ENCODE data around the gene TRHDE. TPM values are rescaled to one million over a fixed set of nuclear protein-coding genes. Genes with fewer than 3 reads are reported as not detected.

The TRHDE gene, protein sequence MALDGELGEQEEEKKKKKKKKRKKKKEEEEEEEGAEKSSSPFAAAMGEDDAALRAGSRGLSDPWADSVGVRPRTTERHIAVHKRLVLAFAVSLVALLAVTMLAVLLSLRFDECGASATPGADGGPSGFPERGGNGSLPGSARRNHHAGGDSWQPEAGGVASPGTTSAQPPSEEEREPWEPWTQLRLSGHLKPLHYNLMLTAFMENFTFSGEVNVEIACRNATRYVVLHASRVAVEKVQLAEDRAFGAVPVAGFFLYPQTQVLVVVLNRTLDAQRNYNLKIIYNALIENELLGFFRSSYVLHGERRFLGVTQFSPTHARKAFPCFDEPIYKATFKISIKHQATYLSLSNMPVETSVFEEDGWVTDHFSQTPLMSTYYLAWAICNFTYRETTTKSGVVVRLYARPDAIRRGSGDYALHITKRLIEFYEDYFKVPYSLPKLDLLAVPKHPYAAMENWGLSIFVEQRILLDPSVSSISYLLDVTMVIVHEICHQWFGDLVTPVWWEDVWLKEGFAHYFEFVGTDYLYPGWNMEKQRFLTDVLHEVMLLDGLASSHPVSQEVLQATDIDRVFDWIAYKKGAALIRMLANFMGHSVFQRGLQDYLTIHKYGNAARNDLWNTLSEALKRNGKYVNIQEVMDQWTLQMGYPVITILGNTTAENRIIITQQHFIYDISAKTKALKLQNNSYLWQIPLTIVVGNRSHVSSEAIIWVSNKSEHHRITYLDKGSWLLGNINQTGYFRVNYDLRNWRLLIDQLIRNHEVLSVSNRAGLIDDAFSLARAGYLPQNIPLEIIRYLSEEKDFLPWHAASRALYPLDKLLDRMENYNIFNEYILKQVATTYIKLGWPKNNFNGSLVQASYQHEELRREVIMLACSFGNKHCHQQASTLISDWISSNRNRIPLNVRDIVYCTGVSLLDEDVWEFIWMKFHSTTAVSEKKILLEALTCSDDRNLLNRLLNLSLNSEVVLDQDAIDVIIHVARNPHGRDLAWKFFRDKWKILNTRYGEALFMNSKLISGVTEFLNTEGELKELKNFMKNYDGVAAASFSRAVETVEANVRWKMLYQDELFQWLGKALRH
- under 0.01 TPM for total RNA-seq

DNA sequence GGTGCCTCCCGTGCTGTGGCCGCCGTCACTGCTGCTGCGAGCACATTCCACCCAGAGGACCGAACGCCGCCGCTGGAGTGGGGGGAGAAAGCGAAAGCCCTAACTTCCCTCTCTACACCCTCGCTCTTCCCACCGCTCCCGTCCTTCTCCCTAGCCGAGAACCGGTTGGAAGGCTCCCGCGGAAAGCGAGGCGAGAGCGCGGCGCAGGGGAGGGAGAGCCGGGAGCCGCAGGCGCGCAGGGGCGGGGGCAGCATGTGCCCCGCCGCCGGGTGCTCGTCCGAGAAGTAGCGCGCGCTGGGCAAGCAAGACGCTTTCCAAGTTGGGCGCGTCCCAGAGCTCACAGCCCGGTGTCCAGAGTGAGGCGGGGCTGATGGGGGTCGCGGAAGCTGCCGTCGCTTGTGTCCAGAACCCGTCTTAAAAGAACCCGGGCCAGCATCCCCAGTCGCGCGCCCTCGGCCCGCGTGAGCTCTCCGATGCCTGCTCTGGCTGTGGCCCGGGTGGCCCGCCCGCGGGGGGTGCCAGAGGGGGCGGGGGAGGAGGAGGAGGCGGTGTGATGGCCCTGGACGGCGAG, at the start of gene TRHDE:
Gene TRHDE, plus strand, starts transcription at position 280 of the 571 bp plus-strand sequence. Its CDS starts 274 bp downstream, at position 554.
- peak in 2 of 3 donors; percentile 9 to 26 for DNase-seq (ENCODE audit: low read depth in 2 of 3, low spot score in 2 of 3)

DNA sequence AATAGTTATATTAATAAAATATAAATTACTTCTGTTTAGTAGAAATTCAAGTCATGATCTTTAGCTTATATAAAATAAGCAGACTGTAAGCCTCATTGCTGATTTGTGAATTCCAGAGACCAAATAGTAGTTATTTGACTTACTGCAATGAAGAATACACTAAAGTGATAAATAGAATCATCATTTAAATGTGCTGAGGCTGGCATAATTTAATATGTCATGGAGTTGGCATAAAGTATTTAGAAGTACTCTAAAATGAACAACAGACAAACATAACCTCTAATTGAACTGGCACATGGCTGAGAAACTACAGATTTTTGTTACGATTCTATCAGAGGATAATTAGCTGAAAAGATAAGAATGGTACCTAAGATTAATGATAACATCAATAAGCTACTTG, 45.7 kb upstream of the TRHDE start:
- DNase-seq (ENCODE audit: low read depth in 2 of 3, low spot score in 2 of 3): no peak

DNA sequence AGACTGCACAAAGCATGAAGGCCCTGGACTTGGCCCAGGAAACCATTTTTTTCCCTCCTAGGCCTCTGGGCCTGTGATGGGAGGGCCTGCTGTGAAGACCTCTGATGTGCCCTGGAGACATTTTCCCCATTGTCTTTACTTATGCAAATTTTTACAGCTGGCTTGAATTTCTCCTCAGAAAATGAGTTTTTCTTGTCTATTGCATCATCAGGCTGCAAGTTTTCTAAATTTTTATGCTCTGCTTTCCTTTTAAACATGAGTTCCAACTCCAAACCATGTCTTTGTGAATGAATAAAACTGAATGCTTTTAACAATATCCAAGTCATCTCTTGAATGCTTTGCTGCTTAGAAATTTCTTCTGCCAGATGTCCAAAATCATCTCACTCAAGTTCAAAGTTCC, 43.7 kb upstream of the TRHDE start:
- no peak for DNase-seq (ENCODE audit: low read depth in 2 of 3, low spot score in 2 of 3)

DNA sequence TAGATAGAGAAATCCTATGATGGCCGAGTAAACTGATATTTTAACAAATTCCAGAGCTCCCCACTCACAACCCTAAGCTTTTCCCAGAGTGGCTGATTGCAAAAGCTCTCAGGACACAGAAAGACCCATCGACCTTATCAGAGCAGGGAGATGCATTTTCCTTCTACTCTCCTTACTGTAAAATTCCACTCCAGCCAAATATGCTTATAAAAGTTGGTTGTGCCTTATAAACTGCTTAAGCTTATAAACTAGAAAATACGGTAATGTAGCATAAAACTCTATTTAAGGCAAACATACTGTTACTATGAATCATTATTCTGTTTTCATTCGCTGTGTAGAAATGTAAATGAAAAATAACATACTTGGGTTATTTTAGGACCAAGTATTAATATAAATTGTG, 41.6 kb upstream of the TRHDE start:
- DNase-seq (ENCODE audit: low read depth in 2 of 3, low spot score in 2 of 3): no peak

DNA sequence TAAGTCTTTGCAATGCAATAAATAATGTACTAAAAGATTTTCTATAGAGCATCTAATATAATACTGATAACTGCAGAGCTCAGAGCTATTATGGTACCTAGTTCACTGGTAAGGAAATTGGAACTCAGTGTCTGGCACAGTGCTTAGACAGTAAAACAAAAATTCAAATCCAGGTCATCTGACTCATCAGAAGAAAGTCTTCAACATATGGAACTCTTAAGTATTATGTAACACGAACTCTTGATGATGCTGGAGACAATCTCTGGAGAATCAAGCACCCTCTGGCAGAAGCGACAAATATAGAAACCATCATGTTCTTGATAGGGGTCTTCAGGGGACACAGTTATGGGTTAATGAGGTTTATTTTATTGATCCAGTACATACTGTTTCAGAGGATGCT, 37.3 kb upstream of the TRHDE start:
- DNase-seq (ENCODE audit: low read depth in 2 of 3, low spot score in 2 of 3): no peak

DNA sequence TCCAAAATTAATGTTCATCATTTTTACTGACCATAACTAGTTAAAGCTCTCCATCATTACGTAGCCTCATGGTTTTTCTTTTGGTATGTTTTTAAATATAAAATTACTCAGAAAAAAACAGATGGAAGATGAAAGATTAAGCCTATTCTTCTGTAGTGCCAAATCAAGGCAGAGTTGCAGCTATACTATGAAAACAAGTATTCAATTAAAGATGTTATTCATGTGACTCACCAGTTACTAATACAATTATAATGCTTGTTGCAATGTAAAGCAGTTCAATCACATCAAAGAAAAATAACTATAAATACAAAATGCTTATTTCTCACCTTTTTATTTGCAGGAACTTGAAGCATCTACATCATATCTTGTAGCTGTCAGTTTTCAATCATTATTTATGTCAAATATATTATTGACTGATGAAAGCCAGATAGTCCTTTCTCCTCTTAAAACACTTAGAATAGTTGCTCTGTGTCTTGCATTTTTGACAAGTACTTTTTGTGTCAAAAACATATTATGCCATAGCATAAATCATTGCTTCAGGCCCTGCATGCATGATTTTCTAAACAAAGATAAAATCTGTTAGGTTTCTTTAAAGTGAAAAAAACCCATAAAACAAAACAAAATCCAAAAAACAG, 36.0 kb upstream of the TRHDE start:
- DNase-seq (ENCODE audit: low read depth in 2 of 3, low spot score in 2 of 3): no peak

DNA sequence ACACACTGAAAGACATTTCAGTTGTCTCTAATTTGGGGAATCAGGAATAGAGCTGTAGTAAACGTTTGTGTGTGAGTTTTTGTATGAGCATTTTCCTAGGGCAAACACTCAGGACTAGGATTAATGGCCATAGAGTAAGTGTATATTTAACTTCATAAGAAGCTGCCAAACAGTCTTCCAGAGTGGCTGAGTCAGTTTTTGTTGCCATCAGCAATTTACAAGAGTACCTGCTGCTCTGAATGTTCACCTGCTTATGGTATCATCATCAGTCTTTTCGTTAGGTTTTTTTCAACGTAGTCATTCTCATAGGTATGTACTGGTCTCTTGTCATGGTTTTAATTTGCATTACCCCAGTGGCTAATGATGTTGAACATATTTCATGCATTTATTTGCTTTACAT, 30.6 kb upstream of the TRHDE start:
- DNase-seq (ENCODE audit: low read depth in 2 of 3, low spot score in 2 of 3): no peak

DNA sequence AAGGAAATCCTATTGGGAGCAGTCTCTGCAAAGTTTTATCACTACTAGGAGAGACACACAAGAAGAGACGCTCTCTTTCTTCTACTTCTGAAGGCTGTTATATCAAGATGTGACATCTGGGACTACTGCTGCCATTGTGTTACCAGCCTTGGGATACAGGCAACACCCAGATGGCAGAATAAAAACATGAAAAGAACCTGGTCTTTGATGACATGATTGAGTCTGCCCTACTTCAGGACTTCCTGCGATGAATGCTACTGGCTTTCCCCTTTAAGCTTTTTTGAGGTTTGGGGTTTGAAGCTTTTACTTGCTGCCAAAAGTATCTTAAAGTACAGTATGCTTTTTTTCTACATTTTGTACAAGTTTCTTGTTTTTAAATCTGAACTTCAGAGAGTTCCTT, 29.2 kb upstream of the TRHDE start:
- no peak for DNase-seq (ENCODE audit: low read depth in 2 of 3, low spot score in 2 of 3)

DNA sequence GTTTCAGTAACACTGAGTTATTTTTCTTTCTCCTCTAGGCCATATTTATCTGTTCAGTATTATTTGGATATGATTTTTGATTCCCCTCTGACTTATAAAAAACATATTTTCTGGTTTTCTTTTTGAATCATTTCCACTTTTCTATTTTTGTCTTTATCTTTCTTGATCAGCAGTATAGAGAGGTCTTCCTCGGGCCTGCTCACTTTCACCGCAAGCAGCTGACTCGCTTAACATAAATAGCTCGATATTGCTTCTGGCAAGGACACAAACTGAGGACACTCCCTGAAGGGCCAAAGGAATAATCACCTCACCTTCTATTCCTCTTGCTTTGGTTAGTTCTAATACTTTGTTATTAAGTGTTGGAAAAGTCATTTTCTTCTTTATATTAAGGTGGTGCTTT, 25.8 kb upstream of the TRHDE start:
- DNase-seq (ENCODE audit: low read depth in 2 of 3, low spot score in 2 of 3): no peak

DNA sequence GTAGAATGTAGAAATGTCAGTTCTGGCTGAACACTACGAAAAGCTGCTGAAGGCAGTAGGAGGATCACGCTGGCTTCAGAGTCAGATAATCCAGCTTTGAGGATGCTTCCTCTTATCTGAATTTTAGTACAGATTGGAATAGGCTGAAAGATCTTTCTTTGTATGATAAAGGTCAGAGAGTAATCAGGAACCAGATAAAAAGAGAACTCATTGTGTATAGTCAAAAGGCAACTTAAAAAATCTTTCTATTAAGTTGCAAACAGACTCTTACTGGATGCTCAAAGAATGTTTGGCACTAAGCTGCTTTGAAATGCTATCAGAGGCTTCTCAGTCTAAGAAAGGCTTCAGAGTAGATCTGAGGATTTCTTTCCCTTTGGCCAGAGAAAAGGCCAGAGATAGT, 21.8 kb upstream of the TRHDE start:
- DNase-seq (ENCODE audit: low read depth in 2 of 3, low spot score in 2 of 3): no peak

DNA sequence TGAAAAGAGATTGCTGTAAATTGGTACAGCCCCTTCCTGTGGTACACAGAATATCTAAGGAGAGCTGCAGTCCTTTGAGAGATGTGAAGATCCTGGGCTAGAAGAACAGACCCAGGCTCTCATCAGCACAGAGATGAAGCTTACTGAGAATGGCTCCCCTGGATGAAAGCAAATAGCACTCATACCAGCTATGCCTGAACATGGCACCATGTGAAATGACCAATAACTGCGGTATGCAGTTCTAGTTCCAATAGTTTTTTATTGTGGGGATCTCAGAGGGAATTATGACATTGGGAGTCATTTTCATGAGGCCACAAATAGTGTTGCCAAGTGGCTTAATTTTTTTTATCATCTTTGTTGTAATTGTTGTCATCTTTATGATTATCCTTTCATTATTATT, 15.4 kb upstream of the TRHDE start:
- no peak for DNase-seq (ENCODE audit: low read depth in 2 of 3, low spot score in 2 of 3)

DNA sequence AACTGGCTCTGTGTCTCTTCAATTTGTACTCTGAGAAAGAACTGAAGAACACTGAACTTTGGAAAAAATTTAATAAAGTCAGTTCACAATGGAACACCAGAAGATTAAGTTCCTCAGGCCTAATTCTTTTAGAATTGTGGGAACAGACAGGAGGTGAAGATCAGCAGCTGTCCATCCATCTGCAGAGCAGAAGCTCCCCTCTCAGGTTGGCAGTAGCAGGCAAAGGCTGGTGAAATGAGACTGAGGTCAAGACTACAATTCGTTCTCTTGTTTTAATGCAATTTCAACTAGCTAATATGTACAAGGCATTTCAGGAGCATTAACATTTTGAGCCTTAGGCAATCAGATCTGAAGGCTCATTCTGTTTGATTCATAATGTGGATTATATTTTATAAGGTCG, 10.3 kb upstream of the TRHDE start:
- DNase-seq (ENCODE audit: low read depth in 2 of 3, low spot score in 2 of 3): no peak

DNA sequence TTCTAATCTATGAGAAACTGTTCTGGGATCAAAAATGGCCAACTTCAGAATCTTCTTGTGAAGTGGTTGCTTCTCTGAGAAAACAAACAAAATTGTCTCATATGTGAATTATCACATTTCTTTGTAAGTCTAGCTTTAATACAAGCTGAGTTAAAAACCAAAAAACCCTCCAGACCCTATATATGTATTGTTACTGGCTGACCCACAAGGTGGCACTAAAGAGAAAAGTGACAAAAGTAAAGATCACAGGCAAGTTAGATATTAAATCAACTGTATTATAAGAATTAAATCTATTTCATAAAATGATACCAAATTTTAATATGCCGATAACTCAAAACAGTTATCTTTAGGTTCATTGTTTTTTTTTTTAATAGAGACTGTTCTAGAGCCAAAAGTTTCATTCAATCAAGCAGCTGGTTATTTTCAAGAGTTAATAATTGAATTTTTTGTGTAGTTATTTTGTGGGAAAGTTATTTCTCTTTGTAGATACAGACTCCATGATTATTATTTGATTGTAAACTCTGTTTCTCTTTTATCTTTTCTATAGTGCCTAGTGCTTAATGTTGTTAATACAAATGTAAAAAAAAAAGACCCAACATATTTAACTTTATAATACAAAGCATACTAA, 7.5 kb upstream of the TRHDE start:
- peak in 1 of 3 donors; percentile 36 for DNase-seq (ENCODE audit: low read depth in 2 of 3, low spot score in 2 of 3)

DNA sequence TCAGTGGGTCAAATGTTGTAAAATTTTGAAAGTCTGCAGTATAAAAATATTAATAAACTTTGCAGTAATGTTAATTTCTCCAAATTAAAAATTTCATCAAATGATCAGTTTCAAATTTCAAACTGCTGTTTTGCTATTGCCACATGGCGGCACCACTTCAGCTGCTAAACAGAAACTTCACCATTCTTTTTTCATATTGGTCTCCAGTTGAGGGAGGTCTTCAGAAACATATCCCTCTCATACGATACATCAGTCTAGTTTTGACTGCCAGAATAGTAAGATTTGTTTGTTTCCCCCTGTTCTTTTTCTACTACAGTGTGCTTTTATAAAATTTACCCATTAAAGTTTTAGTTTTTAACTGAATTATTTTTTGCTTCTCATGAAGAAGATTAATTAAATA, 4.2 kb upstream of the TRHDE start:
- DNase-seq (ENCODE audit: low read depth in 2 of 3, low spot score in 2 of 3): peak in 2 of 3 donors; percentile 17 to 28

DNA sequence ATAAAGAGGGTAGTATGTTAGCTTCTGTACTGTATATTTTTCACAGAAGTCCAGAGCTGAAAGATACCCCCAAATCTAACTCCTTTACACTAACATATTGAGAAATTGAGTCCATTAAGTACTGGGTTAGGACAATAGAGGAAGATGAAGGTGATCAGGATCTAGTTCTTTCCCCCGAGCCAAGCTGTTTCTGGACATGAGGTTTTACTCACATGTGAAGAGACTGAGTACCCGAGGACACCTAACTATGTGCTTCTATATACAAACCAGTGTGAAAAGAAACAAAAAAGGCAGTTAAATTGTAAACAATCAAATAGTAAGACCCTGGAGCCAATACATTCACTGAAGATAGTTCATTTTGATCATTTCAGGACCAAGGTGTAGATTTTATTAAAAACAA, 3.8 kb upstream of the TRHDE start:
- DNase-seq (ENCODE audit: low read depth in 2 of 3, low spot score in 2 of 3): no peak

DNA sequence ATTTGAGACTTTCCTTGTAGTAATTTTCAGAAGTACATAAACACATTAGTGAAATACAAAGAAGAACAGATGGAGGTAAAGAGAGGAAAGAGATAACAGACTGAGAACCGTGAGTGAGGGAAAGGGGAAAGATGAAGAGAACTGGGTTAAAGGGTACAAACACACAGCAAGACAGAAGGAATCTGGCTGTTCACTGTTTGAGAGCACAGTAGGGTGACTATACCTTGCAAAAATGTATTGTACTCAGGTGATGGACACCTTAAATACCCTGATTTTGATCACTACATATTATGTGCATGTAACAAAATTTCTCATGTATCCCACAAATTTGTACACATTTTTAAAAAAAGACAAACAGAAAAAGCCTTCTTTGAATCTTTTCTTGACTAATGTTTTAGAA, 2.7 kb upstream of the TRHDE start:
- no peak for DNase-seq (ENCODE audit: low read depth in 2 of 3, low spot score in 2 of 3)

DNA sequence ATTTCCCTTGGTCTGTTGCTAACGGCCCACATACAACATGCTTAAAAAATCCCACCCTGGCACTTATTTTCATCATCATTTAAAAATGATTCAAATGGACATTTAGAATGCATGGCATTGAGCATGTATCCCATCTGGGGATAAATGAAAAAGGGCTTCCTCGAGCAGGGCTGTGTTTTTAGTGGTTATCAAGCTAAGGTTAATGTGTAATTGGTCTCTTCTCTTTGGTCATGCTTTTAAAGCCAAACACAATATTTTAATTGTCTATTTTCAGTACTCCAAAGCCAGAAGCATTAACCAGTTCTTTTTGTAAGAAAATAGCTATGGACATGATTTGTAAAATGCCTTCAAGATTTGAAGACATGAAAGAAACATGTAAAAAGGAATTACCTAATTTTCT, 1.9 kb upstream of the TRHDE start:
- DNase-seq (ENCODE audit: low read depth in 2 of 3, low spot score in 2 of 3): no peak

DNA sequence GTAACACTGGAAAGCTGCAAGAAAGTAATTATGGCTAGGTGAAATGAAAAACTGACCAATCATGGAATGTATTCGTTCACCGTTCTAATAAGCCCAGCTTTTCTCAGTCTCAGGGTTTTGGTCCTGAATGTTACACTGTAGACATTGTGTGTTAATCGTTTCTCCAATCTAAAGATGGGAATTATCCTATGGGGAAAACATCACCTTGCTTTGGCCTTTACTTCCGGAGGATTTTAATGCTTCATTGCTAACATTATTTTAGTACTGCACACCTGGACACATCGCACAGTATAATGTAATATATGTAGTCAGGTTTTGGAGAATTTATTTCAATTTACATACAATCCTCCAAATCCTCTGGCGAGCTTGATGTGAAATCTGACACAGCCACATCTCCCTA, 1.2 kb upstream of the TRHDE start:
- no peak for DNase-seq (ENCODE audit: low read depth in 2 of 3, low spot score in 2 of 3)

DNA sequence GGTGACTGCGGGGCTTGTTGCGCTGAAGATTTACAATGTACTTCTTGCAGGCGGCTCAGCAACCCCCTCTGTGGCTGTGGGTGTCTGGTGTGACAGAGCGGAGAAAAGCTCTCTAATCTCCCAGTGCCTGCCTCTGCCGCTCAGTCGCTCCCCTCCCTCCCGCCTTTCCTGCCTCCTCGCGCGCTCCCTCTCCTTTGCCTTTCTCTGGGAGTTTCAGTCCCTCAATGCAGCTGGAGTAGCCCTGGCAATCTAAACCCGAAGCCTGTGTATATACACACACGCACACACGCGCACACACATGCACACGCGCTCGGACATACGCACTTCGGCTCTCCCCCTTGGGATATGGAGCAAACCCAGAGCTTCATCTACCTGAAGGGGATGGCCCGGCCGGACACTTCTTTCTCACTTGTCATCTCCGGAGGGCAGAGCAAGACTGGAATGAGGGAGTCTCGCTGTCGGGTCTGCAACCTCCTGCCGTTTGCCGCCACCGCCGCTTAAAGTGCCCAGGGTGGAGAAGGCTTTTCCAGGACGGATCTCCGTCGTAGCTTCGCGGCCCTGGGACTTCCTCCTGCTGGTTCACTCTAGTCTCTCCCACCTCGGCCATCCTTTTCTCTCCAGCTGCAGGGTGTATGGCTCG, 599 bp upstream of the TRHDE start:
- peak in 2 of 3 donors; percentile 33 to 53 for DNase-seq (ENCODE audit: low read depth in 2 of 3, low spot score in 2 of 3)
